T-helper 2 cell treated with Interferon-gamma antibody and Interleukin-4, amounts not matched to agents 100 ng/mL and 5 ng/mL, for 36 hours (primary cell): ENCODE measurements around the gene TAF4B. TPM values are rescaled to one million over a fixed set of nuclear protein-coding genes. Genes with fewer than 3 reads are reported as not detected.

Experiments
- intact Hi-C: fragments of 100-400 bp; cut with micrococcal nuclease; formaldehyde crosslinking; loops from one replicate; pipeline ENCODE4 v1.15.1; 2023
- total RNA-seq: library from RNA; stranded (reverse); gene quantifications from 2 replicates; pipeline ENCODE4 v1.2.3, GENCODE V29; 2022

TAF4B gene
- total RNA-seq, 1 donor from 2014 or later: 10.1 TPM

GRCh38 chr18:26307161-26307773 lies 81.0 kb downstream of the TAF4B start:
- intact Hi-C loops: loop anchor here (5.0 kb wide), 1 partner anchor 1290 kb away; no protein-coding TSS in a partner anchor

DNA sequence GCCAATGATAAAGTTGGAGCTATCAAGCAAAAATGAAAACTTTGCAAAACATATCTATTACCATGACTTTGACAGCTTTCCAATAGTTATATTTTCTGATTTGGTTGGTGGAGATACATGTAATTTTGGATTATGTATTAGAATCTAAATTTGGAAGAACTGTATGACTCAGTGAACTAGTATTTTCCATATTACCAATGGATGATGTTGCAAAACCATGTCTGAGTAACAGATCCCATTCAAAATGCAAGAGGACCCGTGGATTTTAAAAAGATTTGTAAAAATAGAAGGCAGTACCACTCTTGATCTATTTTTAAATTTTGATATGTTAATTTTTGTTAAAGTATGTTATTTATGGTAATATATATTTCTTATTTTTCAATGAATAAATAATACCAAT lies 83.0 kb downstream of the TAF4B start:
- intact Hi-C loops: loop anchor here (5.0 kb wide), 1 partner anchor 1288 kb away; no protein-coding TSS in a partner anchor

- intact Hi-C loops: no loop called here
These were observed 86.0 kb downstream of the TAF4B start for GRCh38 chr18:26312199-26312598.

DNA sequence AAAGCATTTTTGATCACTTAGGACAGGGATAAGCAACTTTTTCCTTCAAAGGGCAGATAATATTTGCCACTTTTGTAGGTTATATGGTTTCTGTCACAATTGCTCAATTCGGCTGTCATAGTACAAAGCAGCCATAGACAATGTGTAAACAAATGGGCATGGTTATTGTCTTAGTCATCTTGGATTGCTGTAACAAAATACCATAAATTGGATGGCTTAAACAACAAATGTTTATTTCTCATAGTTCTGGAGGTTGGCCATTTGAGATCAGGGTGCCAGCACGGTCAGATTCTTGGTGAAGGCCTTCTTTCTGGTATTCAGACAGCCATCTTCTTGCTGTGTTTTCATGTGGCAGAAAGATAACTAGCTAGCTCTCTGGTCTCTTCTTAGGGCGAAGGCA lies 91.2 kb downstream of the TAF4B start:
- intact Hi-C loops: no loop called here

DNA sequence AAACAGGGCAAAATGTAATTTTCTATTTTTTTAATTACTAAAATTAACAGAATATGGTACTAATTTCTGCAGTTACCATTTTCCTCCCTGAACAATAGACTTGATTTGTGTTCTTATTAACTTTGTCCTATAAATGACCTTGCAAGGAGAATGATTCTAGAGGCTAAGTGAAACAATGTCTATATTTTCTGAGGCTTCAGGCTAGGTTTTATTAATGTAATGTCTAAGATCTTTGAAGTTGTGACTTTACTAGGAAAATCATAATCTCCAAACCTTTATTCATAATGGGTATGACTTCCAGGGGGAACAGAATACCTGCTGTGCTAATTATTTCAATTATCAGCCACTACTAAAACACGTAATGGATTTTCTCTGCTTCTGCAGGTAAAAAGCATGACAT lies 94.4 kb downstream of the TAF4B start:
- intact Hi-C loops: no loop called here

DNA sequence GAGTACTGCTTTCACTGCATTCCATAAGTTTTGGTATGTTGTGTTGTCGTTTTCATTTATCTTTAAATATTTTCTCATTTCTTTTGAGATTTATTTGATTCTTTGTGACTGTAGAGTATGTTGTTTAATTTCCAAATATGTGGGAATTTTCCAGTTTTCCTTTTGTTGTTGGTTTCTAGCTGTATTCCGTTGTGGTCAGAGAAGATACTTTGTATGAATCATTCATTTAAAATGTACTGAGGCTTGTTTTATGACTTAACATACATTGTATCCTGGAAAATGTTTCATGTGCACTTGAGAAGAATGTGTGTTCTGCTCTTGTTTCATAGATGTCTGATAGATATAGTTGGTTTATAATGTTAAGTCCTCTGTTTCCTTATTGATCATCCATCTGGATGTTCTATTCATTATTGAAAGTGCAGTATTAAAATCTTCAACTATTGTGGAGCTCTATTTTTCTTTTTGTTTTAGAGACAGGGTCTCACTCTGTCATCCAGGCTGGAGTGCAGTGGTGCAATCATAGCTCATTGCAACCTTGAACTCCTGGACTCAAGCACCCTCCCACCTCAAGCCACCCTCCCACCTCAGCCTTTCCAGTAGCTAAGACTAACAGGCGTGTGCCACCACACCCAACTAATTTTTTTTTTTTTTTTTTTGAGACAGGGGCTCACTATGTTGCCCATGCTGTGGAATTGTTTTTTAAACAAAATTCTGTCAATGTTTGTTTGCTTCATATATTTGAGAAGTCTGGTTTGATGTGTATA lies 96.8 kb downstream of the TAF4B start:
- intact Hi-C loops: no loop called here

GRCh38 chr18:26325771-26326170 lies 99.5 kb downstream of the TAF4B start:
- intact Hi-C loops: no loop called here

DNA sequence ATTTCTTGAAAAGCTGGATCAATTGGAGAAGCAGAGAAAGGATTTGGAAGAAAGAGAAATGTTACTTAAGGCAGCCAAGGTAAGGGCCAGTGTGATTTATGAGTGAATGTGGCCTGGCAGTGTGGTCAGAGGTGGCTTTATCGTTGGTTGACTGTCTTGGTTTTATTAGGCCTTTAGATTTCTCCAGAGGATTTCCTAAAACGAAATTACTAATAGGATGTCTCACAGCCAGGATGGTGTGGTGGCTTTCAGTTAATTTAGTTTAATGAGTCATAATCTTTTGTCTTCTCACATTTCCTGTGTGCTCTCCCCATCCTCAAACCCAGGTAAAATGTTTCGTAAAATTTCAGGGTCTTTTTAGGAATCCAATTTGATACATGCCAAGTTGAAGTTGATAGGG lies 100.8 kb downstream of the TAF4B start:
- intact Hi-C loops: no loop called here

- intact Hi-C loops: no loop called here
These were observed 106.7 kb downstream of the TAF4B start for GRCh38 chr18:26332991-26333390.

GRCh38 chr18:26335156-26335555 lies 108.9 kb downstream of the TAF4B start:
- intact Hi-C loops: no loop called here

DNA sequence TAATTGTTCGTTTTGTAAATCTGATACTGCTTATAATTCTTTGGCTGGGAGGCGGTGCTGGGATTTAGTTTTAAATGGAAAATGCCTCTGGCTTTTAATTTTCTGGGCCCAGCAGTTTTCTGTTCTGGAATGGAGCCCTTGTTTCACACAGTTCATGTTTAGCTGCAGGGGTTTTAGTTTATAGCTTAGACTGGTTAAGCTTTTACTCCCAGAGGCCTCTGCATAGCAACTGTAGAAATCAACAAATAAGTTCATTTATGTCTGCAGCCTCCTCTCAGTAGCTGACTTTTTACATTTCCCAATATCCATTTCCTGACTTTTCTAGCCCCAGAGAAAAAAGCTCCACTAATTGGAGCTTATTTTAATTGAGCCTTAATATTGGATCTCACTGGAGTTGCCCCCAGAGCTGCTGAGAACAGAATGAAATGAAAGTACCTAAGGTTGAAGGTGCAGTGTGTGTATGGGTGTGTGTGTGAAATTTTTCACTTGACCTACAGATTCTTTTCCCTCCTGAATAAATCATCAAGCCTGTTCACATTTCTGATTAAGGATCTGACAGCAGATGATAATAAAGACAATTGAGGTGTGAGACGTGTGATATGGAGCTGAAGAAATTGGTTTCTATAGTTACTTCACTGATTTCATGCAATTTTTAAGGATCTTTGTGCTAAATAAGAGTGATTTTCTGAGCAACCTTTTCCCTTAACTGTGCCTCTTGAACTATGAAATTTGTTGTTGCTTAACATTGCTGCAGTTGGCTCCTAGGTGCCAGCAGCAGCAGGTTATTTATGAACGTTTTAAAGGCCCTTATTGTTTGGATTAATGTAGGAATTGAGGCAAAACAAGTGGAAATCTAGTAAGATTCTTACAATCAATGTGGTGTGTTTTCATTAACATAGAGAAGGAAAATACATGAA lies 109.6 kb downstream of the TAF4B start:
- intact Hi-C loops: loop anchor here (2.0 kb wide), 1 partner anchor 415 kb away; no protein-coding TSS in a partner anchor

- intact Hi-C loops: loop anchor here (2.0 kb wide), 1 partner anchor 416 kb away; no protein-coding TSS in a partner anchor
These were observed 110.3 kb downstream of the TAF4B start for GRCh38 chr18:26336572-26336971.

GRCh38 chr18:26342646-26343045 lies 116.4 kb downstream of the TAF4B start:
- intact Hi-C loops: no loop called here

DNA sequence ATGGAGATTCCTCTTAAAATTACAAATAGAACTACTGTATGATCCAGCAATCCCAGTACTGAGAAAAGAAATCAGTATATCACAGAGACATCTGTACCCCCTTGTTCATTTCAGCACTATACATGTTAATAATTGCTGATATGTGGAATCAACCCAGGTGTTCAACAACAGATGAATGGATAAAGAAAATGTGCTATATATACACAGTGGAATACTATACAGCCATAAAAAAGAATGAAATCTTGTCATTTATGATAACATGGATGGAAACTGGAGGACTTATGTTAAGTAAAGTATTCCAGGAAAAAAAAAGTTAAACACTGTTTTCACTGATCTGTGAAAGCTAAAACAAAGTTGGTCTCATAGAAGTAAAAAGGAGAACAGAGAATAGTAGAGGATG lies 124.7 kb downstream of the TAF4B start:
- intact Hi-C loops: no loop called here

DNA sequence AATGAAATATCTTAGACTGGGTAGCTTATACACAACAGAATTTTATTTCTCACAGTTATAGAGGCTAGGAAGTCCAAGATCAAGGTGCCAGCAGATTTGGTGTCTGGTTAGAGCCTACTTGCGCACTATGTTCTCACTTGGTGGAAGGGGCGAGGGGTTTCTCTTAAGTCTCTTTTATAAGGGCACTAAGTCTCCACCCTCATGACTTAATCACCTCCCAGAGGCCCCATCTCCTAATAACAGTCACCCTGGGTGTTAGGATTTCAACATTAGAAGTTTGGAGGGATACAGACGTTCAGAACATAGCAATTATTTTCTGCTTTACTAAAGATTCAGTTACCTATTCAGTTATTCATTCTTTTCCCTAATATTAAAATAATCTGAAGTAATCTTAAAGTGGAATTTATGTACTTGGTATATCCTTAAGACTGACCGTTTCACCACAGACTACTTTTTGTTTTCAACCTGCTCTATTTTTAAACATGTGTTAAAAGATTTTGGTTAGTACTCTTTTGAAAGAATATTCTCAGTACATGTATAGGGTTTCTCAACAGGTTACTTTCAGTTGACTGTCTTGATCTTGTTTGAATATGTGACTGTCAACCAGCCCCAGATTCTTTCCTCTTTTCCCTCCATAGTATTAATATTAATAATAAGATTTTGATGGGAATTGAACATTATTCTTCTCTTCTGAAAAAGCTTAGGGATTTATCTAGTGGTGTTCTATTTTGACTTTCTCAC lies 130.0 kb downstream of the TAF4B start:
- intact Hi-C loops: no loop called here

DNA sequence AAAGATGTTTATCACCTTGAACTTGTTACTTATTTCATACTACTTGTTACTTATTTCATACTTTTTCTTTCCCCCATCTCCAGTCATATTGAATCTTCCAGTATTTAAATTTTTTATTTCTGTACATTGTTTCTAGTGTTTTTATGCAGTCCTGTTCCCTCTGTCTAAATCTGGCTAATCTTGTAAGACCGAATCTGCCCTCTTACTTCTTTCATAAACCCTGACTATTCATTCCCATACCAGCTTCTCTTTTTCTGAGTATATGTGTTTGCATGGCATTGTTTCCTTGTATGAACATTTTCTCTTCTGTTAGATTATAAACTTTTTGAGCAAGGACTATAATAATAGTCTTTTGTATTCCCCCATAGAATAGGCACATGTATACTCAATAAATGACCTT lies 131.7 kb downstream of the TAF4B start:
- intact Hi-C loops: no loop called here

DNA sequence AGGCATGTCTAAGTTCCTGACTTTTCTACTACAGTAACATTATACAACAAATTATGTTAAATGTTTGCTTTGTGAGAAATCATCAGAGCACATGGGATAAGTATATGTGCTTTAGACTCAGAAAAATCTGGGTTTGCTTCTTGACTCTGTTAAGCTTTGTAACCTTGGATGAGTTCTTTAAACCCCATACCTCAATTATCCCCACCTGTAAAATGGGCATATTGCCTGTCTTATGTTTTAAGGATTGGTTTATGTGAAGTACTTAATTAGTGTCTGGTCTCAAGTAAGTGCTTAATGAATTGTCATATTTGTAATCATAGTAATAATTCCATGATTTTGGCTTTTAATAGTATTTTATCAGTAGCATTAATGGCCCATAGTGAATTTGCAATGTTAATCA lies 135.8 kb downstream of the TAF4B start:
- intact Hi-C loops: no loop called here

- intact Hi-C loops: no loop called here
These were observed 141.2 kb downstream of the TAF4B start for GRCh38 chr18:26367425-26367824.

DNA sequence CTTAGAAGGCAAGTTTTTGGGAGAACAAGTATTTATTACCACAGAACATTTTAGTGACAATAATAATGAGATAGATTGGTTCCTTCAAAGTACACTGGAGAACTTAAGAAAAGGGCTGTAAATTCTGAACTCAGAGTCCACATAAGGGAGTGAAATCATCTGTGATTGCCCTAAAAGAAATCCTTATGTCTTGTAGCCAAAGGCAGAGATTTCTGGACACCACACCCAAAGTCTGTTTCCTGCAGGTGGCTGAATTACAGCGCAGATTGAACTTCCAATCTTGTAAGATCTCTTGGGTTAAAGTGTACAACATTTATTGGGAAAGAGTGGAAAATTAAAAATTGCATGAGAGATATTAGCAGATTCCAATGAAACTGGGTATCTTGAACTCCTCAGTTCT lies 143.8 kb downstream of the TAF4B start:
- intact Hi-C loops: no loop called here

DNA sequence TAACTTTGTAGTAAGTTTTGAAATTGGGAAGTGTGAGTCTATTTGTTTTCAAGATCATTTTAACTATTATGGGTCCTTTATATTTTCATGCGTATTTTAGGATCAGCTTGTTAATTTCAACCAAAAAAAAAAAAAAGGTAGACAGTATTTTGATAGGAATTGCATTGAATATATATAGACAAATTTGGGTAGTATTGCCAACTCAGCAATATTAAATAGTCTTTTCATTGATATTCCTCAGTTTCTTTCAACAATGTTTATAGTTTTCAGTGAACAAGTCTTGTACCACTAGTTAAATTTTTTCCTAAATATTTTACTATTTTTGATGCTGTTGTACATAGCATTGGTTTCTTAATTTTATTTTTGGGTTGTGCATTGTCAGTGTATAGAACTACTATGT lies 149.9 kb downstream of the TAF4B start:
- intact Hi-C loops: no loop called here

DNA sequence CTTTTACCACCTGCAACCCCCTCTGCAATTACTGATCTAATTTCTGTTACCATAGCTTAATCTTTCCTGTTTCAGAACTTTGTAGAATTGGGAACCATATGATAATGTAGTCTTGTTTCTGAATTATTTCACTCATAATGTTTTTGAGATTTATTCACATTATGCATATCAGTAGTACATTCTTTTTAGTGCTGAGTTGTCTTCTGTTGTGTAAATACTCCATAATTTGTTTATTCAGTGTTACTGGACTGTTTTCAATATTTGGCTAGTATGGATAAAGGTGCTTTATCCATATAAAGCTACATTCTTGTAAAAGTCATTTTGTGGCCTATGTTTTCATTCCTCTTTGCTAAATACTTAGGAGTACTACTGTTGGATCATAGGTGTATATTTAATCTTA lies 152.5 kb downstream of the TAF4B start:
- intact Hi-C loops: no loop called here
